Cardiac muscle cell (in vitro differentiated cells and primary cell): Measurements from ENCODE around the gene CACNA2D2. TPM values are rescaled to one million over a fixed set of nuclear protein-coding genes. Genes with fewer than 3 reads are reported as not detected.

Source experiments
- DNase-seq, 2 donors: peaks; one replicate each; pipeline versions ENCODE4 v3.0.0 to v3.0.0-alpha.2; 2010 to 2017; ENCODE audit warnings: low read depth in 1 of 2, low spot score in 1 of 2
- H3K27ac ChIP-seq: fragments of 200-600 bp; sonication (generic); 2 replicates; pipeline ENCODE4 v1.5.1; 2016
- H3K27me3 ChIP-seq: fragments of 200-600 bp; sonication (generic); 2 replicates; pipeline ENCODE4 v1.6.0; 2016; ENCODE audit warnings: control low read depth
- H3K36me3 ChIP-seq: fragments of 200-600 bp; sonication (generic); 2 replicates; pipeline ENCODE4 v1.5.1; 2016; ENCODE audit warnings: control low read depth
- H3K4me1 ChIP-seq: fragments of 200-600 bp; sonication (generic); 2 replicates; pipeline ENCODE4 v1.8.1; 2017; ENCODE audit warnings: low read depth, mild to moderate bottlenecking, mixed run types
- H3K4me3 ChIP-seq: fragments of 200-600 bp; sonication (generic); 2 replicates; pipeline ENCODE4 v1.5.1; 2016; ENCODE audit warnings: mild to moderate bottlenecking
- H3K9me3 ChIP-seq: fragments of 200-600 bp; sonication (generic); 2 replicates; pipeline ENCODE4 v1.5.1; 2017; ENCODE audit warnings: low read depth, mild to moderate bottlenecking, control low read depth
- polyA plus RNA-seq: library from polyadenylated mRNA; unstranded; fragments of >200 nt; fragmentation: Nextera tagmentation; extraction: Ambion mirVana; gene quantifications from 2 replicates; pipeline ENCODE4 v1.2.1, GENCODE V29; 2016
- total RNA-seq: library from RNA; depleted of rRNA; stranded (reverse); fragments of >200 nt; gene quantifications from 2 replicates; pipeline ENCODE4 v1.2.3, GENCODE V29; 2016
- TF ChIP-seq, protein P1 (sequence below): IDR thresholded peaks from 2 replicates; pipeline ENCODE4 v1.5.1; 2012; ENCODE audit warnings: low read depth, mild to moderate bottlenecking, low read length

CACNA2D2 gene
- total and polyA plus RNA-seq, 2 experiments from 2014 or later = 5.4 to 8.7 TPM

DNA sequence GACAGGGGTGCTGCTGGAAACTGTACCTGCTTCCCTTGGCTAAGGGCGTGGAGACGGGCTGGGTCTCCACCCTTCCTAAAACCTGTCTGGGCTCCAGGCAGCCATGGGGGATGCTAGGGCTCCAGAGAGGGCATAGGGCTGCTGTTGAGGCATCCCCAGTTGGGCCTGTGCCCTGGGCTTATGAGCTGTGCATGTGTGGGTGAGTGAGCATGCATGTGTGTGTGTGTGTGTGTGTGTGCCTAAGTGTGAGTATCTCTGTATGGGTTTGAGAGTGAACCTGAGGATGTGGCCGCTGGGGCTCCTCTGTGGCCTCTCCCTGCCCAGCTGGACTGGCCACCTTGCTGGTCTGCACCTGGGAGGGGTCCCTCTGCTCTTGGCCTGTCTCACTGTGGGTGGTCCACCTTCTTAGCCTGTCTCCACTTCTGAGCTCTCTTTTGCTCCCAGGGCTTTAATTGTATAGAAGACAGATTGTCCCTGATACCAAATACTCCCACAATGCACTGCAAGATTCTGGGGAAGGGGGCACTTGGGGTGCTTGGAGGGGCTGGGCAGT lies 132.2 kb downstream of the CACNA2D2 start:
- TF ChIP-seq, protein P1, sequence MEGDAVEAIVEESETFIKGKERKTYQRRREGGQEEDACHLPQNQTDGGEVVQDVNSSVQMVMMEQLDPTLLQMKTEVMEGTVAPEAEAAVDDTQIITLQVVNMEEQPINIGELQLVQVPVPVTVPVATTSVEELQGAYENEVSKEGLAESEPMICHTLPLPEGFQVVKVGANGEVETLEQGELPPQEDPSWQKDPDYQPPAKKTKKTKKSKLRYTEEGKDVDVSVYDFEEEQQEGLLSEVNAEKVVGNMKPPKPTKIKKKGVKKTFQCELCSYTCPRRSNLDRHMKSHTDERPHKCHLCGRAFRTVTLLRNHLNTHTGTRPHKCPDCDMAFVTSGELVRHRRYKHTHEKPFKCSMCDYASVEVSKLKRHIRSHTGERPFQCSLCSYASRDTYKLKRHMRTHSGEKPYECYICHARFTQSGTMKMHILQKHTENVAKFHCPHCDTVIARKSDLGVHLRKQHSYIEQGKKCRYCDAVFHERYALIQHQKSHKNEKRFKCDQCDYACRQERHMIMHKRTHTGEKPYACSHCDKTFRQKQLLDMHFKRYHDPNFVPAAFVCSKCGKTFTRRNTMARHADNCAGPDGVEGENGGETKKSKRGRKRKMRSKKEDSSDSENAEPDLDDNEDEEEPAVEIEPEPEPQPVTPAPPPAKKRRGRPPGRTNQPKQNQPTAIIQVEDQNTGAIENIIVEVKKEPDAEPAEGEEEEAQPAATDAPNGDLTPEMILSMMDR = no peak
- peak in 1 of 2 donors; percentile 34 for DNase-seq
- H3K27ac ChIP-seq = no peak overlapping the region

DNA sequence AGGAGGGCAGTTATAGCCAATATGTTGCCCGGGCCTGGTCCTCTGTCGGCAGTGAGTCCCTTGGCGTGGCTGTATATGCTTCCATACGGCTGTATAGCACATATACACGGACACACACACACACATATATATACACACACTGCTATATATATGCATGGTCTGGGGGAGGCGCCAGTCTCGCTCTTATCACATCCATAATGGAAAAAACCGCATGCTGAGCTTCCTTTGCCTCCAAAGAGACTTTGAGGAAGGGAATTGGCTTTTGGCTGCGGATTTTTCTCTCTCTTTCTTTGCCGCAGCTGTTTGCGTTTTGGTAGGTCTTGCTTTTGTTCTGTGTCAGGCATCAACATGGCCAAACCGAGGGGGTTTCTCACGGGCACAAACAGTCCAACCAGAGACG lies 132.8 kb downstream of the CACNA2D2 start:
- no peaks in the 10 kb centered on the region for H3K36me3 ChIP-seq
- TF ChIP-seq, protein P1 = peak; percentile 27
- H3K27ac ChIP-seq = no peak overlapping the region
- no peaks in the 10 kb centered on the region for H3K4me1 ChIP-seq
- no peaks in the 10 kb centered on the region for H3K27me3 ChIP-seq
- peak; percentile 50 to 69 for DNase-seq
- no peaks in the 10 kb centered on the region for H3K9me3 ChIP-seq
- H3K4me3 ChIP-seq = no peak overlapping the region

More for the DNA sequence above, 132.2 kb downstream of the CACNA2D2 start:
- Histone ChIP-seq H3K9me3 (no peaks in the 10 kb centered on the region), H3K4me3 (no peak overlapping the region), H3K27me3 (no peaks in the 10 kb centered on the region), H3K4me1 (no peaks in the 10 kb centered on the region), H3K36me3 (no peaks in the 10 kb centered on the region)

DNA sequence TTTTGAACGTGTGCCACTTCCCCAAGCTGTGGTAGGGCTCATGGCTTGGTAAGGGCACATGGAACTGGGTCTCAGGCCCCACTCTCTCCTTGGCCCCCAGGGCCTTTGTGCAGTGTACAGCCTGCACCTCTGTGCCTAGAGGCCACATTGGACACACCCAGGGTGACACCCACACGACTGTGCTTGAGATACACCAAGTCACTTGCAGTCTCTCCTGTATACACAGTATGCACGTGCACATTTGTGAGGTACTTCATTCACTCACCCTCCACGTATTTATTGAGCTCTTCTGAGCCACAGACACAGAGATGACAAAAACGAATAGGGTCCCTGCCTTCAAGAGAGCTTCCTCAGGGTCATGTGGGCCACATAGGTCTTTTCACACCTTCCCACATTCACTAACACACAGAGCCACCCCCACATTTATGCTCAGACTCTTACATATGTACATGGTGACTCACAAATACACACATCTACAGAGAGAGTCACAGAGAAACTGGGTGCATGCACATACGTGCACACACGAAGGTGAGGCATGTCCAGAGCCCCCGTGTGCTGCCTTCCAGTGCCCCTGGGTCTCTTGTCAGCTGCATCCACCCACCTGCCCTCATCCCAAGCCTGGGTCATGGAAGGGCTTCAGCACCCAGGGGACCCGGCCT lies 134.3 kb downstream of the CACNA2D2 start:
- Histone ChIP-seq H3K4me1 (no peaks in the 10 kb centered on the region), H3K36me3 (no peaks in the 10 kb centered on the region), H3K4me3 (no peak overlapping the region), H3K27me3 (no peaks in the 10 kb centered on the region), H3K9me3 (no peaks in the 10 kb centered on the region), H3K27ac (no peak overlapping the region)
- DNase-seq = no peak
- TF ChIP-seq, protein P1 = no peak

DNA sequence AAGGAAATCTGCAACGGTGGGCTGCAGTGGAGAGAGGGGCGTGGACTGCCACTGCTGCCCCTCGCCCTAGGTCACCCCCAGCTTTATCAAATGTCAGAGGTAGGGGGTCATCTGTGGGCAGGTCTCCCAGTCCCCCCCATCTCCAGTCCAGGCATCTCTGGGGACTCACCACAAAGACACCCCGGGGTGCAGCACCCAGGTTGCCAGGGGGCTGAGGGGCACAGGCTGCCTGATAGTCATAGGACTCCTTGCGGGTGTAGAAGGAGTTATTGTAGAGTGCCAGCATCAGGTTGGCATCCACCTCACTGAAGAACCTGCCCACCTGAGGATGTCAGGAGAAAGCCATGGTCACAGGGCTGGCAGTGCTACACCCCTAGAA lies 137.6 kb downstream of the CACNA2D2 start:
- no peaks in the 10 kb centered on the region for H3K4me1 ChIP-seq
- H3K27me3 ChIP-seq = no peaks in the 10 kb centered on the region
- TF ChIP-seq, protein P1 = no peak
- no peak overlapping the region for H3K4me3 ChIP-seq
- H3K27ac ChIP-seq = no peak overlapping the region
- no peaks in the 10 kb centered on the region for H3K9me3 ChIP-seq
- no peak for DNase-seq
- H3K36me3 ChIP-seq = no peaks in the 10 kb centered on the region

DNA sequence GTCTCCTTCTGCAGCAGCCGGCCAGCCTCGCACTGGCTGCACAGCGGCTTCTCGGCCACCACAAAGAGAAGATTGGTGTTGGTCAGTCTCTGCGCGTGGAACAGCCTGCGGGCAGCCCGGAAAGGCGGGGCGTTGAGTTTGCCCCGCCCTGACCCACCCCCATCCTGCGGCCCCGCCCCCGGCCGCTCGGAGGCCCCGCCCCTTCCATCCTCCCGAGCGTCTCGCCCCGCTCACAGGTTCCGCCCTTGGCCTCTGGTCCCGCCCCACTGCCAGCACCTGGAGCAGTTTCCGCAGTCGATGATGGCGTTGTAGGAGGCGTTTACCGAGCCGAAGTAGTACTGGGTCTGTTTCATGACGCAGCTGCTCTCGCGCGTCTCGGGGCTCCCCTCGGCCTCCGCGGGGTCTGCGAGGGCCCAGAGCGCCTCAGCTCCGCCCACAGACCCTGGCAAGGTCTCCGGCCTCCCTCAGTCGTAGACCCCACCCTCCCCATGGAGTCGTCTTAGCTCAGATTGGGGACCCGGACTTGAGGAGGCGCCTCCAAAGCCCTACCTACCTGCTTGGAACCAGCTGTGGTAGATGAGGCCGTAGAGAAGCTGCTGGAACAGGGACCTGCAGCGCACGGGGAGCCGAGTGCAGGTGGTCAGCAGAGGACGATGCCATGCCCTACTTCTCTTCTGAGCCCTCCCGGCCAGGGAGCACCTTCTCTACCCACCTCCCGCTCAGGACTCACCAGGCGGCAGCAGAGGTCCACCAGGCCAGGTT lies 138.2 kb downstream of the CACNA2D2 start:
- H3K9me3 ChIP-seq = no peaks in the 10 kb centered on the region
- no peaks in the 10 kb centered on the region for H3K27me3 ChIP-seq
- no peaks in the 10 kb centered on the region for H3K36me3 ChIP-seq
- H3K27ac ChIP-seq = no peak overlapping the region
- TF ChIP-seq, protein P1 = no peak
- H3K4me3 ChIP-seq = peak overlapping the region; percentile 32
- DNase-seq = peak; percentile 76 to 86
- H3K4me1 ChIP-seq = no peaks in the 10 kb centered on the region
